ENCODE data around the gene GNAQ. TPM values are rescaled to one million over a fixed set of nuclear protein-coding genes. Genes with fewer than 3 reads are reported as not detected.

The GNAQ gene
- total RNA-seq, 1 experiment from 2014 or later, result 28.7 TPM

DNA sequence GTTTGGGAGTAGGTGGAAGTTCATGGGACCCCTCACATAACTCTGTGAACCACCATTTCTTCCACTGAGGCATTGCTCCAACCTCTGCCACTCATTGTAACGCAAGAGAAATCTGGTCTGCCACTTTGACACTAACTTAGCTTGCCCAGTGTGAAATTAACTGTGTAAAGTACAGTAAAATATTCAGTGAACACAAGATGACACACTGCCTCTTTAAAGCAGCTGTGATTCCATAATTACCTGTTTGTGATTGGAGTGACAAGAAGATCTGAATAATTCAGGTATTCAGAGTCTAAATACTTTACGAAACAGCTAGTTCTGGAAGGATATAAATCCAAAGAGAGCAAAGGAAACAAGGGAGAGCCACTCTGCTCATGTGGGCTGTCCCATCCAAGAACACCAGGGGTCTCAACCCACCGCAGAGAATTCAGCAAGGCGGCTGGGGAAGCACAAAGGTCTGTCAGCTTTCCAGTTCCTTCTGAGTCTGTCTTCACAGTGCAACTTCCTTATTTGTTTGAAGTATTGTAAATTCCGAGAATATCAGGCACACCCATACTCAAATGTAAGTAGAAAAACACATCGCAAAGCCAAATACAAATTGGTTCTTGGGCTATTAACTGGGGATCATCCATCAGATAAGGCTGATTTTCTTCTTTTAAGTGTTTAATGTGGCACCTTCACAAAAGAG, 86.9 kb downstream of the GNAQ start (continued):
- TF ChIP-seq, protein P1, sequence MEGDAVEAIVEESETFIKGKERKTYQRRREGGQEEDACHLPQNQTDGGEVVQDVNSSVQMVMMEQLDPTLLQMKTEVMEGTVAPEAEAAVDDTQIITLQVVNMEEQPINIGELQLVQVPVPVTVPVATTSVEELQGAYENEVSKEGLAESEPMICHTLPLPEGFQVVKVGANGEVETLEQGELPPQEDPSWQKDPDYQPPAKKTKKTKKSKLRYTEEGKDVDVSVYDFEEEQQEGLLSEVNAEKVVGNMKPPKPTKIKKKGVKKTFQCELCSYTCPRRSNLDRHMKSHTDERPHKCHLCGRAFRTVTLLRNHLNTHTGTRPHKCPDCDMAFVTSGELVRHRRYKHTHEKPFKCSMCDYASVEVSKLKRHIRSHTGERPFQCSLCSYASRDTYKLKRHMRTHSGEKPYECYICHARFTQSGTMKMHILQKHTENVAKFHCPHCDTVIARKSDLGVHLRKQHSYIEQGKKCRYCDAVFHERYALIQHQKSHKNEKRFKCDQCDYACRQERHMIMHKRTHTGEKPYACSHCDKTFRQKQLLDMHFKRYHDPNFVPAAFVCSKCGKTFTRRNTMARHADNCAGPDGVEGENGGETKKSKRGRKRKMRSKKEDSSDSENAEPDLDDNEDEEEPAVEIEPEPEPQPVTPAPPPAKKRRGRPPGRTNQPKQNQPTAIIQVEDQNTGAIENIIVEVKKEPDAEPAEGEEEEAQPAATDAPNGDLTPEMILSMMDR (IDR thresholded peaks at IDR 0.05 in 2 of 3, conservative IDR thresholded peaks at IDR 0.05 in 1 of 3; ENCODE audit: borderline replicate concordance in 1 of 3, insufficient read depth in 1 of 3, low read depth in 2 of 3, low read length in 2 of 3), result no peak
- TF ChIP-seq ATF3 (IDR thresholded peaks at IDR 0.05) (no peak), ELF1 (IDR thresholded peaks at IDR 0.05; ENCODE audit: borderline replicate concordance, low read depth) (no peak), SRF (IDR thresholded peaks at IDR 0.05; ENCODE audit: low read depth) (no peak), FOSL1 (IDR thresholded peaks at IDR 0.05; ENCODE audit: low read depth) (no peak), ZFX (IDR thresholded peaks at IDR 0.05) (no peak), TCF7L2 (IDR thresholded peaks at IDR 0.05; ENCODE audit: borderline replicate concordance, extremely low read depth, insufficient read depth, insufficient read length) (no peak)

DNA sequence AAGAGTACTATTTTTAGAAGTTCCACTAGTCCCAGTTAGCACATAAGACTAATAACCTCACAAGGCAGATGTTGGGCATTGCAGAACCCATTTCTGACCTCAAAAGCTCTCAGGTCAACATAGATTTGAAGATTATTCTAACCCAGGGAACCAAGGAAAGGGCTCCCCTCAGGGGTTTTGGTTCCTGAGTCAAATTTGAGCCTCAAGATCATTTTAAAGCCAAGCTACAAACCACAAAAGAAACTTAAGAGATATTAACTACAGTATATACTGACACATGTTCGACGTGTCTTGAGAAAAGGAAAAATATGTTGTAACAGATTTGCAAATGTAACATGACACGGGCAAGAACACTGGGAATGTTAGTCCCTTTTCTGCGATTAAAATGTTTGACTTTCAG, 88.6 kb downstream of the GNAQ start:
- Histone ChIP-seq H3K9me3 (ENCODE audit: control insufficient read depth in 1 of 2, insufficient read depth in 1 of 2, low read depth in 1 of 2, low read length in 2 of 2) (no peaks in the 10 kb centered on the region), H3K9me2 (ENCODE audit: insufficient read depth) (no peaks in the 10 kb centered on the region), H3K27ac (ENCODE audit: low read depth, low read length) (no peak overlapping the region), H3K4me2 (ENCODE audit: low read length) (no peak overlapping the region), H2AFZ (ENCODE audit: low read depth, low read length, poor library complexity, severe bottlenecking) (no peak overlapping the region), H3K4me1 (ENCODE audit: control insufficient read depth in 1 of 2, insufficient read depth in 2 of 2, low read length in 2 of 2) (no peaks in the 10 kb centered on the region), H3K36me3 (ENCODE audit: control insufficient read depth in 1 of 2, insufficient read depth in 2 of 2, low read length in 2 of 2) (no peaks in the 10 kb centered on the region), H3K27me3 (ENCODE audit: insufficient read depth, low read length) (no peaks in the 10 kb centered on the region), H3K4me3 (replicated peaks in 1 of 2; ENCODE audit: low read depth in 1 of 2, low read length in 2 of 2) (no peak overlapping the region), H4K20me1 (ENCODE audit: insufficient read depth) (no peaks in the 10 kb centered on the region), H3K9ac (ENCODE audit: low read length) (no peak overlapping the region), H3K79me2 (ENCODE audit: insufficient read depth, low read length) (no peaks in the 10 kb centered on the region; the same call in 1 of the 2 replicates)
- no peak for TF ChIP-seq FOSL1 (IDR thresholded peaks at IDR 0.05; ENCODE audit: low read depth)
- no peak for TF ChIP-seq ZNF274 (IDR thresholded peaks at IDR 0.05; ENCODE audit: low read depth, low read length)
- no peak for TF ChIP-seq ATF3 (IDR thresholded peaks at IDR 0.05)
- TF ChIP-seq, protein P1 (IDR thresholded peaks at IDR 0.05 in 2 of 3, conservative IDR thresholded peaks at IDR 0.05 in 1 of 3; ENCODE audit: borderline replicate concordance in 1 of 3, insufficient read depth in 1 of 3, low read depth in 2 of 3, low read length in 2 of 3), result no peak
- no peak for TF ChIP-seq POLR2A (IDR thresholded peaks at IDR 0.05; ENCODE audit: borderline replicate concordance, extremely low read depth, insufficient read depth, insufficient read length)
- no peak for TF ChIP-seq EGR1 (IDR thresholded peaks at IDR 0.05; ENCODE audit: low read depth)
- CTCF ChIA-PET, result no interaction called here
- RAD21 ChIA-PET (ENCODE audit: low non-redundant PET in 1 of 2, low total read pairs in 2 of 2, uncharacterized antibody in 2 of 2, unreplicated experiment in 2 of 2), result no interaction called here
- no peak for ATAC-seq
- BruUV-seq (replicated peaks), result no TSS peak
- intact Hi-C loops (cut with micrococcal nuclease), result no loop called here
- no peak for DNase-seq (ENCODE audit: low read depth, low spot score)
- POLR2A ChIA-PET, result no interaction called here
